GM12878 (cell line): ENCODE results near the gene ASMTL. TPM values are rescaled to one million over a fixed set of nuclear protein-coding genes. Genes with fewer than 3 reads are reported as not detected.

Source experiments
- ATAC-seq: fragments of 200-7000 bp; cut with Tn5 transposase; 3 replicates; pipeline ENCODE4 v1.9.1; 2020; ENCODE audit warnings: mild to moderate bottlenecking, moderate library complexity
- BruUV-seq: library from RNA; stranded (reverse); fragments of 400-500 nt; replicated peaks from 2 replicates; lab custom pipeline; 2021; lab: Mats Ljungman, UMichigan
- CTCF ChIA-PET: fragments of 300-600 bp; sonication (Branson Sonifier 250); formaldehyde crosslinking; extraction: SDS; loops from one replicate; lab custom pipeline; 2021; ENCODE audit warnings: inconsistent platforms; lab: Yijun Ruan, JAX
- POLR2A ChIA-PET: fragments of 350-600 bp; formaldehyde crosslinking; extraction: SDS; loops from one replicate; lab custom pipeline; 2021; ENCODE audit warnings: inconsistent platforms; lab: Charles Lee
- RAD21 ChIA-PET: fragments of 300-600 bp; sonication (Branson Sonifier 250); formaldehyde crosslinking; loops from one replicate; lab custom pipeline; 2023; ENCODE audit warnings: antibody characterized with exemption; ENCODE audit not compliant: unreplicated experiment; lab: Charles Lee
- SMC1A ChIA-PET: fragments of 300-600 bp; sonication (Branson Sonifier 250); formaldehyde crosslinking; loops from one replicate; lab custom pipeline; 2023; ENCODE audit not compliant: unreplicated experiment, uncharacterized antibody; lab: Charles Lee
- DNase-seq: peaks from one replicate; pipeline ENCODE4 v3.0.0-alpha.2; 2011; ENCODE audit warnings: low read depth, low spot score
- FAIRE-seq: peaks from 3 replicates; lab custom pipeline; 2011; peaks lifted over from hg19 to GRCh38; lab: Jason Lieb, UNC
- H2AFZ ChIP-seq: 2 replicates; pipeline ENCODE4 v1.6.0; 2011; ENCODE audit warnings: low read depth, low read length, control low read depth; ENCODE audit not compliant: control insufficient read depth
- H3K27ac ChIP-seq: 2 replicates; pipeline ENCODE4 v1.5.1; 2011; ENCODE audit warnings: control low read depth; ENCODE audit not compliant: control insufficient read depth, insufficient read depth
- H3K27me3 ChIP-seq, 2 experiments: replicated peaks in 1 of 2; 2 replicates each; pipeline versions ENCODE4 v1.6.0 to v1.6.1; 2011; ENCODE audit warnings: low read length in 1 of 2; ENCODE audit not compliant: control insufficient read depth in 2 of 2, insufficient read depth in 2 of 2
- H3K36me3 ChIP-seq, 2 experiments: 2 replicates each; pipeline ENCODE4 v1.5.1; 2011; ENCODE audit warnings: low read length in 1 of 2; ENCODE audit not compliant: control insufficient read depth in 2 of 2, insufficient read depth in 2 of 2
- H3K4me1 ChIP-seq: 2 replicates; pipeline ENCODE4 v1.6.1; 2011; ENCODE audit warnings: mild to moderate bottlenecking, low read length, moderate library complexity, mixed read lengths; ENCODE audit not compliant: control insufficient read depth, insufficient read depth
- H3K4me2 ChIP-seq: 2 replicates; pipeline ENCODE4 v1.6.0; 2011; ENCODE audit warnings: control low read depth; ENCODE audit not compliant: control insufficient read depth, insufficient read depth
- H3K4me3 ChIP-seq: fragments of 200-600 bp; sonication (generic); 2 replicates; pipeline ENCODE4 v1.5.1; 2016
- H3K79me2 ChIP-seq: 2 replicates; pipeline ENCODE4 v1.6.0; 2011; ENCODE audit warnings: low read length; ENCODE audit not compliant: control insufficient read depth, insufficient read depth
- H3K9ac ChIP-seq: 2 replicates; pipeline ENCODE4 v1.8.0; 2011; ENCODE audit warnings: low read length, control low read depth, mixed read lengths; ENCODE audit not compliant: control insufficient read depth, insufficient read depth
- H3K9me3 ChIP-seq: replicated peaks from 3 replicates; pipeline ENCODE4 v1.5.1; 2011; ENCODE audit warnings: mild to moderate bottlenecking, low read length; ENCODE audit not compliant: control insufficient read depth, insufficient read depth
- H4K20me1 ChIP-seq: 2 replicates; pipeline ENCODE4 v1.6.0; 2011; ENCODE audit not compliant: control insufficient read depth, insufficient read depth
- BCL3 ChIP-seq: IDR thresholded peaks from 2 replicates; pipeline ENCODE4 v1.6.1; 2011; ENCODE audit warnings: borderline replicate concordance, low read depth, mild to moderate bottlenecking, moderate library complexity, low read length; ENCODE audit not compliant: insufficient read depth, poor library complexity, severe bottlenecking
- CBX5 ChIP-seq: sonication (generic); IDR thresholded peaks from 2 replicates; pipeline ENCODE4 v1.6.1; 2016; ENCODE audit warnings: low read depth, moderate library complexity, mild to moderate bottlenecking, inconsistent platforms
- EGR1 ChIP-seq, 2 experiments: IDR thresholded peaks; 1 replicate in 1 of 2; 2 replicates in 1 of 2; pipeline ENCODE4 v1.6.1; 2011 to 2012; ENCODE audit warnings: low read depth in 2 of 2, low read length in 2 of 2, borderline replicate concordance in 1 of 2, mild to moderate bottlenecking in 1 of 2, moderate library complexity in 1 of 2
- IKZF1 ChIP-seq: fragments of 450-650 bp; conservative IDR thresholded peaks from 2 replicates; pipeline ENCODE4 v1.6.1; 2017; ENCODE audit warnings: antibody characterized with exemption, mild to moderate bottlenecking
- SP1 ChIP-seq: IDR thresholded peaks from one replicate; pipeline ENCODE4 v1.6.1; 2011; ENCODE audit warnings: low read depth, low read length
- ZNF217 ChIP-seq: fragments of 450-650 bp; IDR thresholded peaks from 2 replicates; pipeline ENCODE4 v1.6.1; 2017; ENCODE audit warnings: antibody characterized with exemption, mild to moderate bottlenecking
- WGBS: methylation state at CpG from one replicate; pipeline ENCODE4 v1.1.6; 2016; ENCODE audit warnings: low lambda C conversion rate; ENCODE audit not compliant: insufficient replicate concordance, insufficient coverage; ENCODE audit errors: missing lambda C conversion rate; 5-methylcytosine and 5-hydroxymethylcytosine counted together
- in situ Hi-C: fragments of 300-500 bp; cut with MboI; formaldehyde crosslinking; loops from 9 replicates; pipeline ENCODE4 v1.14.3; 2018; ENCODE audit warnings: mixed read lengths
- intact Hi-C: fragments of 100-400 bp; cut with micrococcal nuclease; formaldehyde crosslinking; loops from one replicate; pipeline ENCODE4 v1.14.2; 2022; ENCODE audit not compliant: unreplicated experiment
- polyA plus RNA-seq, 11 experiments: library from polyadenylated mRNA; depleted of rRNA in 4 of 11; unstranded in 6 of 11; stranded (reverse) in 5 of 11; fragments of >200 nt; fragmentation: Nextera tagmentation in 4 of 11; fragmentation: Illumina TruSeq in 1 of 11; extraction: Ambion mirVana in 4 of 11; extraction: Trizol in 1 of 11; gene quantifications; 1 replicate in 1 of 11; 2 replicates in 10 of 11; pipeline versions ENCODE4 v1.2.1 to v1.2.3, GENCODE V29; 2011 to 2016; ENCODE audit warnings: inconsistent platforms in 2 of 11, missing spikeins in 2 of 11, low read depth in 1 of 11
- total RNA-seq, 4 experiments: library from RNA; depleted of rRNA in 3 of 4; stranded (reverse); fragments of >200 nt in 3 of 4; fragmentation: Illumina TruSeq in 1 of 4; extraction: Trizol in 1 of 4; gene quantifications; 2 replicates each; pipeline versions ENCODE4 v1.2.1 to v1.2.3, GENCODE V29; 2013 to 2021

The ASMTL gene
- total and polyA plus RNA-seq, 10 of the 15 experiments (the other 5 are each of a cell fraction or from before 2014, with no cell fraction given) = 1.6 to 51.9 (median 32.1) TPM

GRCh38 chrX:1487401-1487800, 34.7 kb upstream of the ASMTL start:
- CTCF ChIA-PET = no interaction called here
- ATAC-seq = no peak
- no peak overlapping the region for H2AFZ ChIP-seq
- TF ChIP-seq CBX5 (no peak), BCL3 (no peak), IKZF1 (no peak), ZNF217 (no peak), SP1 (no peak), EGR1 (IDR thresholded peaks at IDR 0.05; ENCODE audit: borderline replicate concordance in 1 of 2, low read depth in 2 of 2, low read length in 2 of 2) (no peak)
- TF ChIP-seq, all 136 proteins: peak for 0
- no peak overlapping the region for H3K9ac ChIP-seq
- POLR2A ChIA-PET = no interaction called here
- H3K4me2 ChIP-seq = no peak overlapping the region
- in situ Hi-C loops = no loop called here
- H3K4me3 ChIP-seq = no peak overlapping the region
- H3K36me3 ChIP-seq = peaks cover 15 to 27% of the 10 kb centered on the region in 2 experiments; a peak in 3 of 4 replicates
- DNase-seq = no peak
- no peak for FAIRE-seq
- 35% methylated on average over 5 of the region's 5 CpGs for WGBS
- H3K27ac ChIP-seq = no peak overlapping the region
- RAD21 ChIA-PET = no interaction called here
- no peaks in the 10 kb centered on the region for H3K27me3 ChIP-seq
- no peaks in the 10 kb centered on the region for H4K20me1 ChIP-seq
- peaks cover 3% of the 10 kb centered on the region; the same call in 2 of the 3 replicates for H3K9me3 ChIP-seq
- intact Hi-C loops = no loop called here
- SMC1A ChIA-PET = no interaction called here
- BruUV-seq = no TSS peak
- H3K79me2 ChIP-seq = peaks cover 38% of the 10 kb centered on the region
- peaks cover 43% of the 10 kb centered on the region for H3K4me1 ChIP-seq
